ENCODE results near the gene SLC13A3.

SLC13A3 gene

GRCh38 chr20:46559001-46559400 lies 92.3 kb downstream of the SLC13A3 start:
- Mint-ChIP-seq H3K4me3 (no peak overlapping the region), H3K27ac (no peak overlapping the region), H3K4me1 (peaks cover 24 to 35% of the 10 kb centered on the region in 2 donors), H3K27me3 (no peaks in the 10 kb centered on the region), H3K9me3 (no peaks in the 10 kb centered on the region), H3K36me3 (no peaks in the 10 kb centered on the region)
- DNase-seq (no peak), ATAC-seq (replicated peaks) (no peak)

DNA sequence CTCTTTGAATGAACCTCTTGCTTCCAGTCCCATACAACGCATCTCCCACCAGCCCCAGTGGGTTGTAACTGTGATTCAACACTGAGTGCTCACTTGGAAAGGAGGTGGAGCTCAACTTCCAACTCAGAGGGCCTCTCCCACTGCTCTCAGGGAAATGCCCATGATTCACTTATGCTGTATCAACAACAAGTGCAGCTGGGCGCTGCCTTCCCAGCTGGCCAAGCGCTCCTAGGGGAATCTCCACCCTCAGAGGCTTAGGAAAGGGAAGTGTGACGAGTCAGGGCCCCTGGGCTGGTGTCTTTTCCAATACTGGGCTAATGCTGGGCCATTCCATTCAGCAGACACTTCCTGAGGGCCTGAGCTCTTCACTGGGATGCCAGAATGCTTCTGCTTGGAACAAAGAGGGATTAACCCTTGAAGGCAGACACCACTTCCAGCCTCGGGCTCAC lies 92.7 kb downstream of the SLC13A3 start:
- H3K4me3 Mint-ChIP-seq: no peak overlapping the region
- peaks cover 25 to 35% of the 10 kb centered on the region in 2 donors for H3K4me1 Mint-ChIP-seq
- DNase-seq (no peak), ATAC-seq (replicated peaks) (peak in 1 of 2 donors; percentile 51)
- no peak overlapping the region for H3K27ac Mint-ChIP-seq
- no peaks in the 10 kb centered on the region for H3K36me3 Mint-ChIP-seq
- H3K9me3 Mint-ChIP-seq: no peaks in the 10 kb centered on the region
- H3K27me3 Mint-ChIP-seq: no peaks in the 10 kb centered on the region

DNA sequence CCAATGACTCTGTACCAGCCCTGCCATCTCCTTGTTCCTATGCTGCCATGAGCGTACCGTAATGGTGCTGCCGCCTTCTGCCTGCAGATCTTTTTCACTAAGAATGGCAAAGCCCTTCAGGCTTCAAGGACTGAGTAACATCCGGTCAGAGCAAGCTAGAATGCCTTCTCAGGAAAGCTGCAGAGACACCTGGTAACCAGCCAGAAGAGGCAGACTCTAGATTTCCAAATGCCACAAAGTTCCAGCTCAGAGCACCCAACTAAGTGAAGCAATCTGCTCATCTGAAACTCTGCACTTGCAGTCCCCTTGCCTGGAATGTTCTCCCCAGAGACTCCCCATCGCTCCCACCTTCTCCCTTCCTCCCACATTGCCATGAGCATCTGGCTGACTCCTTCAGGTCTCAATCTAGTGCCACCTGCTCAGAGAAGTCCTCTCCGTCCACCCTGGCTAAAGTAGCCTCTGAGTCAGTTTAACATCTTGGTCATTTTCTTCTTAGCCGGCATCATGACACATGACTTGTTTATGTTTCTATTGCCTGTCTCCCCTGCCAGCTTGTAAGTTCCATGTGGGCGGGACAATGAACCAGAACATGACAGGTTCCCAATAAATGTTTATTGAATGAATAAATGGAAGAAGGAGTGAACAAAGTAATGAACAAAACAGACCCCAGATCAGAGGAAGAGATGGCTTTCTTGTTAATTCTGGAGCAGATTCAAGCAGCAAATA lies 93.9 kb downstream of the SLC13A3 start:
- DNase-seq (no peak), ATAC-seq (replicated peaks) (no peak)
- H3K9me3 Mint-ChIP-seq: no peaks in the 10 kb centered on the region
- peaks cover 36 to 46% of the 10 kb centered on the region in 2 donors for H3K4me1 Mint-ChIP-seq
- no peaks in the 10 kb centered on the region for H3K27me3 Mint-ChIP-seq
- H3K36me3 Mint-ChIP-seq: no peaks in the 10 kb centered on the region
- no peak overlapping the region for H3K4me3 Mint-ChIP-seq
- no peak overlapping the region for H3K27ac Mint-ChIP-seq

GRCh38 chr20:46555370-46555956 lies 95.8 kb downstream of the SLC13A3 start:
- H3K27ac Mint-ChIP-seq: peak overlapping the region; percentile 79
- ATAC-seq (replicated peaks): no peak
- no peak for DNase-seq
- no peaks in the 10 kb centered on the region for H3K36me3 Mint-ChIP-seq
- no peak overlapping the region for H3K4me3 Mint-ChIP-seq
- H3K27me3 Mint-ChIP-seq: no peaks in the 10 kb centered on the region
- no peaks in the 10 kb centered on the region for H3K9me3 Mint-ChIP-seq
- H3K4me1 Mint-ChIP-seq: peaks cover 46 to 65% of the 10 kb centered on the region in 2 donors

GRCh38 chr20:46554828-46555227 lies 96.4 kb downstream of the SLC13A3 start:
- Mint-ChIP-seq H3K27ac (no peak overlapping the region), H3K36me3 (no peaks in the 10 kb centered on the region), H3K4me3 (no peak overlapping the region), H3K4me1 (peaks cover 49 to 69% of the 10 kb centered on the region in 2 donors), H3K9me3 (no peaks in the 10 kb centered on the region), H3K27me3 (no peaks in the 10 kb centered on the region)
- ATAC-seq (replicated peaks) (no peak), DNase-seq (no peak)

DNA sequence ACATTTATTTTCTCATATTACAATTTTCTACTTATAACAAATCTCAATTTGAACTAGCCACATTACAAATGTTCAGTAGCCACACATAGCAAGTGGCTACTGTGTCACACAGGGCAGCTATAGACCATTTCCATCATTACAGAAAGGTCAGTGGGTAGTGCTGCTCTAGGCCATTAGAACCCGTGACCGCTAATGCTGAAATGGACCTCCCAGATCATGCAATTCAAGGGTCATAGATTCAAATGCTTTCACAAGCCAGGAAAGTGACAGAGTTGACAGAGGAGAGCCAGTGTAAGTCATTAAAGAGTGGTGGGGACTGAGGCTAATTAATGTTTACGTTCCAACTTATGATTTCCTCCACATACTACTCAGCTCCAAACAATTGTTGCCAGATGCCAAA lies 97.3 kb downstream of the SLC13A3 start:
- Mint-ChIP-seq H3K27ac (peak overlapping the region; percentile 47), H3K4me1 (peaks cover 49 to 69% of the 10 kb centered on the region in 2 donors), H3K4me3 (no peak overlapping the region), H3K9me3 (no peaks in the 10 kb centered on the region), H3K36me3 (no peaks in the 10 kb centered on the region), H3K27me3 (no peaks in the 10 kb centered on the region)
- no peak for ATAC-seq (replicated peaks)
- DNase-seq: no peak

GRCh38 chr20:46552460-46553420 lies 98.5 kb downstream of the SLC13A3 start:
- Mint-ChIP-seq H3K27me3 (no peaks in the 10 kb centered on the region), H3K4me1 (peaks cover 44 to 60% of the 10 kb centered on the region in 2 donors), H3K36me3 (no peaks in the 10 kb centered on the region), H3K9me3 (no peaks in the 10 kb centered on the region), H3K4me3 (peak overlapping the region; percentile 45 to 69), H3K27ac (peak overlapping the region; percentile 94)
- DNase-seq (peak; percentile 42), ATAC-seq (replicated peaks) (peak; percentile 88)

GRCh38 chr20:46551522-46552381 lies 99.5 kb downstream of the SLC13A3 start:
- DNase-seq (no peak), ATAC-seq (replicated peaks) (peak; percentile 22 to 60)
- no peak overlapping the region for H3K27ac Mint-ChIP-seq
- no peak overlapping the region for H3K4me3 Mint-ChIP-seq
- peaks cover 39 to 54% of the 10 kb centered on the region in 2 donors for H3K4me1 Mint-ChIP-seq
- no peaks in the 10 kb centered on the region for H3K27me3 Mint-ChIP-seq
- H3K9me3 Mint-ChIP-seq: no peaks in the 10 kb centered on the region
- H3K36me3 Mint-ChIP-seq: no peaks in the 10 kb centered on the region

DNA sequence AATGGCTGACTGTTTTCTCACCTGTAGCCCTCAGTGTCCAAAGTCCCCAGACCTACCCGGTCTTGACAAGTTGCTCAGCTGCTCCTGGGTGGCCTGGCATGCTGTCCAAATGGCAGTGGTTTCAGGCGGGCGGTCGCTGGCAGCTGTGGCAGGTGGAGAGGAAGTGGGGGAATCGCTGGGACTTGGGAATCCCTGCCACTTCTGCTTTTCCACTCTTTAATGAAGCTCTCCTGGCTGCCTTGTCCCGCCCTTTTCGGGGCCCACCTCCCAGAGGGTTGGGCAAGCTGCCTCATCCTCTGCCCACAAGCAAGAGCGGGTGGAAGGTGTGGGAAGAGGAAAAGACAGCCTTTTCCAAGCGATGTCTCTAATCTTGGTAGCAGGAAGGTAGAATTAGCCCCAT lies 100.8 kb downstream of the SLC13A3 start, which contains the start of gene OCSTAMP:
Gene OCSTAMP, minus strand, starts transcription at position 194 of the 400 bp plus-strand sequence. Its CDS starts 94 bp downstream, at position 100.
- H3K27ac Mint-ChIP-seq: no peak within 1 kb of the TSS
- DNase-seq (no peak), ATAC-seq (replicated peaks) (no peak)
- no peaks in the 10 kb centered on the region for H3K9me3 Mint-ChIP-seq
- H3K36me3 Mint-ChIP-seq: no peaks in the 10 kb centered on the region
- peak within 1 kb of the TSS in 1 of 2 donors; percentile 26 for H3K4me3 Mint-ChIP-seq
- no peaks in the 10 kb centered on the region for H3K27me3 Mint-ChIP-seq
- H3K4me1 Mint-ChIP-seq: peaks cover 36 to 53% of the 10 kb centered on the region in 2 donors

GRCh38 chr20:46549188-46549972 lies 101.9 kb downstream of the SLC13A3 start:
- no peak for DNase-seq
- H3K9me3 Mint-ChIP-seq: no peaks in the 10 kb centered on the region
- peaks cover 34 to 47% of the 10 kb centered on the region in 2 donors for H3K4me1 Mint-ChIP-seq
- ATAC-seq (replicated peaks): no peak
- H3K36me3 Mint-ChIP-seq: no peaks in the 10 kb centered on the region
- no peak overlapping the region for H3K27ac Mint-ChIP-seq
- H3K27me3 Mint-ChIP-seq: no peaks in the 10 kb centered on the region
- no peak overlapping the region for H3K4me3 Mint-ChIP-seq

DNA sequence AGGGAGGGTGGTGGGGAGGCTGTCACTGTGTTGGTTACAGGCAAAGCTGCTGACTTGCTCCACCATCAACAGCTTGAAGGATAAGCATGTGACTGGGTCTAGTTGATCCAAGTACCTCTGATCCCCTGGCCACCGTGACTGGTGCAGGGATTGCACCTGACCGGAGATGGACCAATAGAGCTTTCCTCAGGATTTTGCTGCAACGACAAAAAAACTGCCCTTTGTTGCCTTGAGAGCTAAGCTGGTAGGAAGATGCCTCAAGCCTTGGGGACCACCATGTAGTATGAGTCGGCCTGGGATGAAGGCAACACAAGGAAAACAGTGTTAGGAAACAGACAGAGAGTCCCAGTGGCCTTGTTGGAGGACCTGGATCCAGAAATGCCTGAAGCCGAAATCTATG lies 102.6 kb downstream of the SLC13A3 start:
- Mint-ChIP-seq H3K4me1 (peaks cover 34 to 51% of the 10 kb centered on the region in 2 donors), H3K36me3 (no peaks in the 10 kb centered on the region), H3K9me3 (no peaks in the 10 kb centered on the region), H3K27ac (no peak overlapping the region), H3K27me3 (no peaks in the 10 kb centered on the region), H3K4me3 (no peak overlapping the region)
- ATAC-seq (replicated peaks) (no peak), DNase-seq (no peak)

DNA sequence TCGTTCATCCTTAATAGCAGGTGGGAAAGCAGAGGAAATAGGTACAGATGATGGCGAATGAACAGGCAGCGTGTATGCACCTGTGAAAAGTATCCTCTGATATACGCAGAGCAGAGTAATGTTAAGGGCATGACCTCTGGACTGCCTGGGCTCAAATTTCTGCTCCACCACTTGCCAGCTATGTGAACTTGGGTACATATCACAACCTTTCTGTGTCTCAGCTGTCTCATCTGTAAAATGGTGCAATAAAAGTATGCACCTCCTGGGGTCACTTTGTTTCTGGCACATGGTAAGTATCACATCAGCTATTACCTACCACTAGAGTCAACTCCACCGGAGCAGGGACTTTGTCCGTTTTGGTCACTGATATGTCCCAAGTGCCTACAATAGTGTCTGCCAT lies 103.3 kb downstream of the SLC13A3 start:
- no peak overlapping the region for H3K27ac Mint-ChIP-seq
- H3K9me3 Mint-ChIP-seq: no peaks in the 10 kb centered on the region
- H3K27me3 Mint-ChIP-seq: peaks cover 0 to 4% of the 10 kb centered on the region in 2 donors
- no peak overlapping the region for H3K4me3 Mint-ChIP-seq
- peaks cover 29 to 46% of the 10 kb centered on the region in 2 donors for H3K4me1 Mint-ChIP-seq
- H3K36me3 Mint-ChIP-seq: no peaks in the 10 kb centered on the region
- ATAC-seq (replicated peaks): no peak
- DNase-seq: no peak

DNA sequence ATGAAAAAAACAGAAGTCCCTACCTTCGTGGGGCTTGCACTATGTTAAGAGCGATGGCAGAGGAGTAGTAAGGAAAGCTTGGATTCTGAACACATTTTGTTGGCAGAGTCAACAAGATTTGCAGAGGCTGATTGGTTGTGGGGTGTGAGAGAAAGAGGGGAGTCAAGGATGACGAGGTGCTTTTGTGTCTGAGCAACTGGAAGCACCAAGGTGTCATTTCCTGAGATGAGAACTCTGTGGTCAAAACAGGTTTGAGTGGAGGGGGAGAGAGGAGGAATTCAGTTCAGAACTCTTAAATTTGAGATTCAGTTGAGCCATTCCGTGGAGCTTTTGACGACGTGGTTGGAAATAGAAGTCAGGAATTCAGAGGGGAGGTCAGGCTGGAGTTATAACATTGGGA lies 104.3 kb downstream of the SLC13A3 start:
- no peak for ATAC-seq (replicated peaks)
- Mint-ChIP-seq H3K27me3 (peaks cover 0 to 7% of the 10 kb centered on the region in 2 donors), H3K4me1 (peaks cover 20 to 35% of the 10 kb centered on the region in 2 donors)

More for the DNA sequence above, 104.3 kb downstream of the SLC13A3 start:
- Mint-ChIP-seq H3K4me3 (no peak overlapping the region), H3K36me3 (no peaks in the 10 kb centered on the region), H3K9me3 (no peaks in the 10 kb centered on the region), H3K27ac (no peak overlapping the region)
- no peak for DNase-seq

Data from stimulated activated naive B cell treated with anti-CD40 and anti-IgM and Interleukin-4, amounts not matched to agents 10 μg/mL and 1 μg/mL and 100 μg/mL, for 72 hours (primary cell).